Stomach smooth muscle (tissue), 2 donors: ENCODE results near the gene WDR35.
"Not testable (repeated sequence)": the region's sequence is repeated elsewhere in the genome, so short reads cannot be mapped to it uniquely, and the experiment has no call there.

Experiments
- H3K27ac ChIP-seq: one replicate; pipeline ENCODE4 v1.7.0; 2013; ENCODE audit warnings: mild to moderate bottlenecking, low read length, inconsistent platforms
- H3K27me3 ChIP-seq, 2 donors: one replicate each; pipeline ENCODE4 v1.7.0; 2013; ENCODE audit warnings: low read length in 2 of 2; ENCODE audit not compliant: insufficient read depth in 2 of 2, control insufficient read depth in 1 of 2
- H3K36me3 ChIP-seq, 2 donors: one replicate each; pipeline ENCODE4 v1.7.0; 2013; ENCODE audit warnings: low read length in 2 of 2; ENCODE audit not compliant: control insufficient read depth in 2 of 2, insufficient read depth in 2 of 2
- H3K4me1 ChIP-seq: one replicate; pipeline ENCODE4 v1.7.0; 2013; ENCODE audit warnings: low read length; ENCODE audit not compliant: control insufficient read depth, insufficient read depth
- H3K4me3 ChIP-seq, 2 donors: one replicate each; pipeline ENCODE4 v1.7.0; 2013; ENCODE audit warnings: low read length in 2 of 2
- H3K9ac ChIP-seq, 2 donors: one replicate each; pipeline ENCODE4 v1.7.0; 2013; ENCODE audit warnings: low read length in 2 of 2, mild to moderate bottlenecking in 1 of 2
- H3K9me3 ChIP-seq, 2 donors: one replicate each; pipeline ENCODE4 v1.7.0; 2013; ENCODE audit warnings: low read length in 2 of 2; ENCODE audit not compliant: control insufficient read depth in 2 of 2
- donor health status: healthy.
- donor health status: Pancreatic carcinoma.

WDR35 gene

DNA sequence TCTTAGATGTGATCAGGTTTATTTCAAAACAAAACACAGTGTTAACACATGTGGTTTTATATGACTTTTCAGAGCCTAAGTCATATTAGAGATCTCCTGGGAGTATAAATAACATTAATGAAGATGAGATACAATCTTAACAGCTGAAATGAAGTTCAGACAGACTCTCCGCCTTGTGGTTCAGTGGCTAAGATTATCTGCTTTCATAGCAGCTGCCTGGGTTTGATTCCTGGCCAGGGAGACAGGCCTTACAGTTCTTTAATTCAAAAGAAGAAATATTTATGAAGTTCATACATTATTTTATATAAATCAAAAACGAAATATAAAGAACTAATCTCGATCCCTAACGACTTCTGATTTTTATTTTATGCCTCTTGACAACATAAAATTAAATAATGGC lies 52.9 kb downstream of the WDR35 start:
- H3K9ac ChIP-seq, result no peak overlapping the region
- peaks cover 9 to 12% of the 10 kb centered on the region in 2 donors for H3K36me3 ChIP-seq
- H3K9me3 ChIP-seq, result no peaks in the 10 kb centered on the region
- no peak overlapping the region for H3K4me3 ChIP-seq
- H3K27me3 ChIP-seq, result no peaks in the 10 kb centered on the region
- H3K27ac ChIP-seq, result no peak overlapping the region
- no peaks in the 10 kb centered on the region for H3K4me1 ChIP-seq

DNA sequence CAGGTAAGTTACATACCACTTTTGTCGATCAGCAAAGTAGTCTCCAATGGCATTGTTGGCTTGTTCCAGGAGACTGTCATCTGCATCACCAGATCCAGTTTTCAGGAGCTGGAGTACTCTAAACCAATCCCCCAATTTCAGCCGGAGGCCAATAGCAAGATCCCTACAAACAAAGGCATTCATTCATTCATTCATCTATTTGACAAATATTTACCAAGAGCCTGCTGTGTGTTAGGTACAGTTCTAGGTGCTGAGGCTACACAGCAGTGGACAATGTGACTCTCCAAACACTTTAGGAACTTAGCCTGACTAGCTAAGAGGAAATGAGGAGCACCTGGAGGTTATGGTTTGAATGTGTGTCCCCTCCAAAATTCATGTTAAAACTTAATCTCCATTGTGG lies 53.7 kb downstream of the WDR35 start:
- Histone ChIP-seq H3K9me3 (no peaks in the 10 kb centered on the region), H3K4me3 (no peak overlapping the region), H3K9ac (no peak overlapping the region), H3K27me3 (no peaks in the 10 kb centered on the region), H3K36me3 (peaks cover 9 to 13% of the 10 kb centered on the region in 2 donors), H3K27ac (no peak overlapping the region), H3K4me1 (no peaks in the 10 kb centered on the region)

GRCh38 chr2:19933351-19933981 lies 56.4 kb downstream of the WDR35 start:
- no peaks in the 10 kb centered on the region for H3K9me3 ChIP-seq
- no peak overlapping the region for H3K9ac ChIP-seq
- peaks cover 13 to 25% of the 10 kb centered on the region in 2 donors for H3K36me3 ChIP-seq
- no peaks in the 10 kb centered on the region for H3K4me1 ChIP-seq
- H3K4me3 ChIP-seq, result no peak overlapping the region
- no peak overlapping the region for H3K27ac ChIP-seq
- no peaks in the 10 kb centered on the region for H3K27me3 ChIP-seq

DNA sequence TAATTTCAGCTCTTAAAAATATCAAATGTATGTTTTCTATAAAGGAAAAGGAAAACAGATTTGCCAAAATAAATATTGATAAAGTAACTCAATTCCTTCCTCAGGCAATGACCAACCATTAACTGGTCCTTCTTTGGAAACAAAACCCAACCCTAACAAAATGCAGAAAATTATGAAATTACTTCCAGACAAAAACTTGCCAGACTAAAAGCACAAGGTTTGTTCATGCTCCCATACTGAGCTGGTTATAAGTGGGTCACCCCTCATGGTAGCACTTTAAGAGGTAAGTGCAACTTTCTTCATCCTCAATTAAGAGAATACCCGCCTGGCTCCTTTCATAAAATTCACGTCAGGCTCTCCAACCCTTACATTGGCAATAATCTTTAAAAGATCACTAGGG lies 57.0 kb downstream of the WDR35 start:
- Histone ChIP-seq H3K27ac (no peak overlapping the region), H3K27me3 (no peaks in the 10 kb centered on the region), H3K36me3 (peaks cover 15 to 23% of the 10 kb centered on the region in 2 donors), H3K9me3 (peaks cover 0 to under 1% of the 10 kb centered on the region in 2 donors), H3K9ac (no peak overlapping the region), H3K4me1 (no peaks in the 10 kb centered on the region), H3K4me3 (no peak overlapping the region)

- Histone ChIP-seq H3K27me3 (no peaks in the 10 kb centered on the region), H3K4me3 (no peak overlapping the region), H3K4me1 (no peaks in the 10 kb centered on the region), H3K36me3 (peaks cover 8 to 13% of the 10 kb centered on the region in 2 donors), H3K9me3 (peaks cover 0 to 5% of the 10 kb centered on the region in 2 donors), H3K27ac (no peak overlapping the region), H3K9ac (no peak overlapping the region)
Observed at GRCh38 chr2:19929226-19929625, 60.7 kb downstream of the WDR35 start.

DNA sequence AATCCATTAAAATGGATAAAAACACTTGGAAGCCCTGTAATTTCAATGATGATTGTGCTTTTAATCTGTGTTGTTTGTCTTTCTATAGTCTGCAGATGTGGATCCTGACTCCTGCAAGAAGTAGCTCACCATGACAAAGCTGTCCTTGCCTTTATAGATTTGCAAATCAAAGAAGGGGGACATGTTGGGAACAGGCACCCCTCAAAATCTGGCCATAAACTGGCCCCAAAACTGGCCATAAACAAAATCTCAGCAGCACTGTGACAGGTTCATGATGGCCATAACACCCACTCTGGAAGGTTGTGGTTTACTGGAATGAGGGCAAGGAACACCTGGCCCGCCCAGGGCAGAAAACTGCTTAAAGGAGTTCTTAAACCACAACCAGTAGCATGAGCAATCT lies 62.1 kb downstream of the WDR35 start:
- not testable (repeated sequence) for H3K9ac ChIP-seq, H3K27ac ChIP-seq, H3K4me1 ChIP-seq, H3K4me3 ChIP-seq, H3K27me3 ChIP-seq, H3K9me3 ChIP-seq
- H3K36me3 ChIP-seq, result peaks cover 8 to 13% of the 10 kb centered on the region in 2 donors

DNA sequence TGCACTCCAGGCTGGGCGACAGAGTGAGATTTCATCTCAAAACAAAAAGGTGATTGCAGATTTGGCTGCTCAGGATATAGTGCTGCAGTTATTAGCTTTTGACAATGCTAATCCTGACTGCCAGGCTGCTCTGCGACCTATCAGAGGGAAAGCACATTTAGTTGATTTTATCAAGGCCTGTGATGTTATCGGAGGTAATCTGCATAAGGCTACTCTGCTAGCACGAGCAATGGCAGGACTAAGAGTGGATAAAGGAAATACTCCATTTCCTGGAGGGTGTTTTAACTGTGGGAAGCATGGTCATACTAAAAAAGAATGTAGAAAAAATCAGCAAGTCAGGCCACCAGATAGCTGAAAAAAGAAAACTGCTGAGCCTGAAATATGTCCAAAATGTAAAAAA lies 65.4 kb downstream of the WDR35 start:
- H3K9ac ChIP-seq, H3K36me3 ChIP-seq, H3K4me1 ChIP-seq, H3K27me3 ChIP-seq, H3K4me3 ChIP-seq, H3K27ac ChIP-seq, H3K9me3 ChIP-seq: not testable (repeated sequence)

- not testable (repeated sequence) for H3K4me1 ChIP-seq, H3K36me3 ChIP-seq, H3K27me3 ChIP-seq, H3K9me3 ChIP-seq, H3K27ac ChIP-seq, H3K9ac ChIP-seq, H3K4me3 ChIP-seq
Observed at GRCh38 chr2:19922188-19922587, 67.7 kb downstream of the WDR35 start.

- no peak overlapping the region for H3K4me3 ChIP-seq
- H3K27ac ChIP-seq, result no peak overlapping the region
- no peaks in the 10 kb centered on the region for H3K27me3 ChIP-seq
- no peak overlapping the region for H3K9ac ChIP-seq
- no peaks in the 10 kb centered on the region for H3K9me3 ChIP-seq
- H3K36me3 ChIP-seq, result peaks cover 5 to 7% of the 10 kb centered on the region in 2 donors
- no peaks in the 10 kb centered on the region for H3K4me1 ChIP-seq
Observed at GRCh38 chr2:19916385-19916950, 73.4 kb downstream of the WDR35 start.

DNA sequence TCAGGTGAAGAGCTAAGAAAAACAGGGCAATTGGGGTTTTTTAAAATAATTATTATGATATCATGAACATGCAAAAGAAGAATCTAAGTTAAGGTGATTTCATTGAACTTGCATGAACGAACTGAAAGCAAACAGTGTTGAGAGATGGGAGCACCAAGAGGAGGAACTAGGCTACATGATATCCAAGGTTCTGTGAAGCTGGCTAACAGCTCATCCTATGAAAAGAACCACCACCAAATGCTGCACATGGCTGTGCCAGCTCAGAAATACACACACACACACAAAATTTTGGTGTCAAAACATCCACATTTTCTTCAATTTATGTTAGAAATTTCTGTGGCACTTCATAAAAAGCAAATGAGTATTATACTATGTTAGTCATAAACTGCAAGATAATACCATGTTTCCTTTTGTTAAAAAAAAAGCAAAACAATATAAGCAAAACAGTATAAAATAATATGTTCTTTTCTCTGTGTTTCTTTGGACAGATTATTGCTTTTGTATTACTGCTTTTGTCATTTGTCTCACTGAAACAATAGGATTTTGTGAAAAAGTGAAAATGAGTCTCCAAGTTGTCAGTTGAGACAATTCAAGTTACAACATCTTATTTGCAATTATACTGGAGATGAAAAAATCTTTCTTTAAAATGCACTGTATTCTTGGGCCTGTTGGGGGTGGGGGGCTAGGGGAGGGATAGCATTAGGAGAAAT lies 75.5 kb downstream of the WDR35 start:
- Histone ChIP-seq H3K4me1 (no peaks in the 10 kb centered on the region), H3K9me3 (no peaks in the 10 kb centered on the region), H3K9ac (no peak overlapping the region), H3K4me3 (no peak overlapping the region), H3K27me3 (no peaks in the 10 kb centered on the region), H3K36me3 (peaks cover 5 to 7% of the 10 kb centered on the region in 2 donors), H3K27ac (no peak overlapping the region)
